Peyer's patch (tissue), 4 donors: ENCODE measurements around the gene MYO1D. TPM values are rescaled to one million over a fixed set of nuclear protein-coding genes. Genes with fewer than 3 reads are reported as not detected.

ENCODE experiments used
- DNase-seq, 3 donors: peaks; one replicate each; pipeline ENCODE4 v3.0.0-alpha.2; 2017 to 2019
- H3K27ac ChIP-seq, 4 donors: fragments of 200-600 bp; sonication (generic); one replicate each; pipeline ENCODE4 v1.5.1; 2016 to 2019
- H3K27me3 ChIP-seq, 2 donors: fragments of 200-600 bp; sonication (generic); one replicate each; pipeline ENCODE4 v1.5.1; 2019
- H3K36me3 ChIP-seq, 3 donors: fragments of 200-600 bp; sonication (generic); one replicate each; pipeline ENCODE4 v1.5.1; 2016 to 2019
- H3K4me1 ChIP-seq, 4 donors: fragments of 200-600 bp; sonication (generic); one replicate each; pipeline ENCODE4 v1.5.1; 2016 to 2019
- H3K4me3 ChIP-seq, 4 donors: fragments of 200-600 bp; sonication (generic); 1 replicate in 3 of 4; 2 replicates in 1 of 4; pipeline ENCODE4 v1.5.1; 2016 to 2019; ENCODE audit warnings: mild to moderate bottlenecking in 1 of 4
- H3K9me3 ChIP-seq, 4 donors: fragments of 200-600 bp; sonication (generic); one replicate each; pipeline ENCODE4 v1.5.1; 2016 to 2019; ENCODE audit warnings: mild to moderate bottlenecking in 1 of 4
- POLR2A ChIP-seq, 2 donors: fragments of 450-650 bp; IDR thresholded peaks; one replicate each; pipeline ENCODE4 v1.5.1; 2017; ENCODE audit warnings: antibody characterized with exemption in 2 of 2, mild to moderate bottlenecking in 2 of 2, moderate library complexity in 2 of 2
- total RNA-seq, 4 donors: library from RNA; depleted of rRNA; stranded (reverse); fragments of >200 nt; gene quantifications; one replicate each; pipeline ENCODE4 v1.1.0, GENCODE V29; 2016
- TF ChIP-seq, protein P1 (sequence below), 6 experiments: fragments of 450-650 bp in 4 of 6; fragments of 200-600 bp in 2 of 6; sonication (generic) in 1 of 6; IDR thresholded peaks; one replicate each; pipeline ENCODE4 v1.5.1; 2017 to 2019; ENCODE audit warnings: antibody characterized with exemption in 6 of 6, mild to moderate bottlenecking in 3 of 6, moderate library complexity in 1 of 6

The MYO1D gene
- total RNA-seq, 4 donors from 2014 or later = 148 to 340 (median 328) TPM

DNA sequence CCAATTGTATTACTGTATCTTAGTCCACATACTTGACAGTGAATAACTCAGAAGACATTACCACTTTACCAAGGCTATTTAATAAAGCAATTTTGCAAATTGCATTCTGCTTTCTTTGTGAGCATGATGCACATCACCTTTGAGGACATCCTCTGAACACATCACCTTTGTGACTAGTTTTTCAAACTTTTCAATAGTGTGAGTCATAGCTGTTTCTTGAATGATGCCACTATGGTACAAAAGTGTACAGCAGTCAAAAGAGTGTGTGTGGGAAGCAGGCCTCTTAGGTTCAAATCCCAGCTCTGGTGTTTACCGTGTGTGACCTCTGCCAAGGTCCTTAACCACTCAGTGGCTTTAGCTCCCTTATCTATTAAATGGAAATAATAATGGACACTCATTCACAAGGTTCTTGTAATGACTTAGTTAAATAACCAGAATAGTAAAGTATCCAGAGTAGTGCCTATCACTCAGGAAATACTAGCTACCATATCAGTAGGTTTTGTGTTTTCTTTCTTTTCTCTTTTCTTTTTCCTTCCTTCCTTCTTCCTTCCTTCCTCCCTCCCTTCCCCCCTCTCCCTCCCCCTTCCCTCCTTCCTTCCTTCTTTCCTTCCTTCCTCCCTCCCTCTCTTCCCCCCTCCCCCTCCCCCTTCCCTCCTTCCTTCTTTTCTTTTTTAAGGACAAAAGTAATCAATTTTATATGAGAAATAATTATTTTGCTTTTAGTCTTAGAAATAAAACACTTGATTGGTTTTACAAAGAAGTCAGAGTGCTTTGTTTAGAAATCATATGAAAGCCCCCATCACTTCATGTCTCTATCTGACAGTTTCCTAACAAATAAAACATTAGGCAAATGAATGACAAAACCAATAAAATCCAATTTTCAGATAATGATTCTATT lies 178.9 kb downstream of the MYO1D start:
- no peak for DNase-seq
- no peak for TF ChIP-seq POLR2A (IDR thresholded peaks at IDR 0.05)
- TF ChIP-seq, protein P1, sequence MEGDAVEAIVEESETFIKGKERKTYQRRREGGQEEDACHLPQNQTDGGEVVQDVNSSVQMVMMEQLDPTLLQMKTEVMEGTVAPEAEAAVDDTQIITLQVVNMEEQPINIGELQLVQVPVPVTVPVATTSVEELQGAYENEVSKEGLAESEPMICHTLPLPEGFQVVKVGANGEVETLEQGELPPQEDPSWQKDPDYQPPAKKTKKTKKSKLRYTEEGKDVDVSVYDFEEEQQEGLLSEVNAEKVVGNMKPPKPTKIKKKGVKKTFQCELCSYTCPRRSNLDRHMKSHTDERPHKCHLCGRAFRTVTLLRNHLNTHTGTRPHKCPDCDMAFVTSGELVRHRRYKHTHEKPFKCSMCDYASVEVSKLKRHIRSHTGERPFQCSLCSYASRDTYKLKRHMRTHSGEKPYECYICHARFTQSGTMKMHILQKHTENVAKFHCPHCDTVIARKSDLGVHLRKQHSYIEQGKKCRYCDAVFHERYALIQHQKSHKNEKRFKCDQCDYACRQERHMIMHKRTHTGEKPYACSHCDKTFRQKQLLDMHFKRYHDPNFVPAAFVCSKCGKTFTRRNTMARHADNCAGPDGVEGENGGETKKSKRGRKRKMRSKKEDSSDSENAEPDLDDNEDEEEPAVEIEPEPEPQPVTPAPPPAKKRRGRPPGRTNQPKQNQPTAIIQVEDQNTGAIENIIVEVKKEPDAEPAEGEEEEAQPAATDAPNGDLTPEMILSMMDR (IDR thresholded peaks at IDR 0.05) = no peak

DNA sequence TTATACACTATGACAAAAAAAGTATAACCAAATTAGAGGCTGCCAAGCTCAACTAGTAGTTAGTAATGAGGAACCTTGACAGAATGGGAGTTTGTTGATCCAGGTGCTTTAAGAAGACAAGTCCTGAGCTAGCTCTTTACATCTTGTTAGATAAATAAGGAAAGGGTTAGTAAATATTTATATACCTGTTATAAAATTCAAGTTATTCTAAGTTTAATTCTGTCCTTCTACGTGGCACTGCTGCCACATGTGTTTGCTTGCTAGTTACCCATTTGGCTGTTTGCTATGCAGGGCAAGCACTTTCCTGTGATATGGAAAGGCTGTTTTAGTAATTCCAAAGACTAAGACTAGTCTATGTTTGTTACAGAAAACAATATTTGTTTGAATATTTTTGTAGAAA lies 180.5 kb downstream of the MYO1D start:
- H3K4me3 ChIP-seq = no peak overlapping the region
- no peaks in the 10 kb centered on the region for H3K36me3 ChIP-seq
- H3K27ac ChIP-seq = no peak overlapping the region
- TF ChIP-seq, protein P1 (IDR thresholded peaks at IDR 0.05) = no peak
- no peak for TF ChIP-seq POLR2A (IDR thresholded peaks at IDR 0.05)
- no peaks in the 10 kb centered on the region for H3K27me3 ChIP-seq
- H3K4me1 ChIP-seq = no peaks in the 10 kb centered on the region
- H3K9me3 ChIP-seq = no peaks in the 10 kb centered on the region
- no peak for DNase-seq

More for the DNA sequence above, 178.9 kb downstream of the MYO1D start:
- H3K4me3 ChIP-seq = no peak overlapping the region
- no peaks in the 10 kb centered on the region for H3K27me3 ChIP-seq
- no peaks in the 10 kb centered on the region for H3K36me3 ChIP-seq
- no peak overlapping the region for H3K27ac ChIP-seq
- H3K4me1 ChIP-seq = no peaks in the 10 kb centered on the region
- H3K9me3 ChIP-seq = no peaks in the 10 kb centered on the region

DNA sequence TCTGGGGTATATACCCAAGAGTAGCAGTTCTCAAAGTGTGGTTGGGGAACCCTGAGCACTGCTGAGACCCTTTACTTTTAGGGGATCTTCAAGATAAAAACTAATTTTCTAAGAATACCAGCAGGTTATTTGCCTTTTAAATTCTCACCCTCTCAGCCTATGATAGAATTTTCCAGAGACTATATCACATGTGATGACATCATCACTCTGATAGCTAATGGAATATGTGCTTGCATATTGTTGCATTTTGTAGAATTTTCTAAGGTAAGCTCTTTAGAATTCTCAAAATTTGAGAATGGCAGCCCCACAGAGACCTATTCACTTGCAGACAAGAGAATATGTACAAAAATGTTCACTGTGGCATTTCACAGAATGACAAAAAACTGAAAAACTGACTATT lies 181.1 kb downstream of the MYO1D start:
- no peak for DNase-seq
- Histone ChIP-seq H3K4me3 (no peak overlapping the region), H3K36me3 (no peaks in the 10 kb centered on the region), H3K4me1 (no peaks in the 10 kb centered on the region), H3K27ac (no peak overlapping the region), H3K9me3 (no peaks in the 10 kb centered on the region), H3K27me3 (no peaks in the 10 kb centered on the region)
- TF ChIP-seq, protein P1 (IDR thresholded peaks at IDR 0.05) = no peak
- TF ChIP-seq POLR2A (IDR thresholded peaks at IDR 0.05) = no peak

DNA sequence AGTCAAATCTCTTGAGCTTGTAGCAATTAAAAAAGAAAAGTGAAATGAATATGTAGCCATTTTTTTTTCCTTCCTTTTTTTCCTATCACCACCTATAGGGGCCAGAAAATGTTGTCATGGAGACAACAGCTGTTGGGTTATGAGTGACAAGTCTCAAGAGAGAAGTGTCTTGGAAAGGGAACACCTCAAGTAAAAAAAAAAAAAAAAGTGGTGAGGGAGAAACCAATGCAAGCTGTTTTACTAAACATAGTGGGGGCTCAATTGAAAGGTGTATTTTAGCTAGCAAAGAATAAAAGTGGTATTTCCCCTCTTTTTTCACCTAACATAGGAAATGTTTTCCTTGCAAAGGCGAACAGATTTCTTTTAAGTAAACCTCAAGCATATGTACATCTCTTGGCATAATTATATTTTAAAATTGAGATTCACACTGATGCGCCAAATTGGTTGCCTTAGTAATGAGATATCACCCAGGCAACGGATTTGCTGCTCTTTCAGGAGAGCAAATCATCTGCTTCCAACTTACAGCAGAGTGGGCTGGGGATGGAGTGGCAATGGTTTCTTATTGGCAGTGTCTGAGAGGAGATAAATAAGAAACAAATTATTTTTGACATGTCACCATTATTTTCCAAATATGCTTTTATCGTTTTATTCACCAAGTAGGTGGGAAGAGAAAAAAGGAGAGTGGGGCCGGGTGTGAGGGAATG lies 183.6 kb downstream of the MYO1D start:
- H3K27ac ChIP-seq = no peak overlapping the region
- no peaks in the 10 kb centered on the region for H3K9me3 ChIP-seq
- DNase-seq = no peak
- H3K27me3 ChIP-seq = no peaks in the 10 kb centered on the region
- H3K4me1 ChIP-seq = no peaks in the 10 kb centered on the region
- TF ChIP-seq POLR2A (IDR thresholded peaks at IDR 0.05) = no peak
- TF ChIP-seq, protein P1 (IDR thresholded peaks at IDR 0.05) = no peak
- no peak overlapping the region for H3K4me3 ChIP-seq
- H3K36me3 ChIP-seq = no peaks in the 10 kb centered on the region

DNA sequence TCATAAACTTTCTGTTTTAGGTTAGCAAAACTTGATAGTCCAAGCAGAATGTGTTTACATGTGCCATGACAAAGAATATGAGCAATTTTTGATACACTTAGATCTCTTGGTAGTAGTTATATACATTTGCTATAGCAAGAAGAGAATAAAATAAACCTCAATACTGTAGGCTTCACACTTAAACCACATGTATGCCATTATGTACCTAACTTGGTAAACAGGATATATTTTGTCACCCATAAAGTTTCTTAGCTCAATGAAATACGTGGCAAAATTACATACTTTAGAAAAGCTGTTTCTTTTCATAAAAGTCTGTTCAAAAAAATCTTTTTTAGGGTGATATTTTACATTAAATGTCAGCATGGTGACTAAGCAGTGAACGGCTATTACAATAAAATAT lies 184.7 kb downstream of the MYO1D start:
- DNase-seq = no peak
- Histone ChIP-seq H3K27ac (no peak overlapping the region), H3K27me3 (no peaks in the 10 kb centered on the region), H3K36me3 (no peaks in the 10 kb centered on the region), H3K9me3 (no peaks in the 10 kb centered on the region), H3K4me1 (no peaks in the 10 kb centered on the region), H3K4me3 (no peak overlapping the region)
- TF ChIP-seq POLR2A (IDR thresholded peaks at IDR 0.05) = no peak
- TF ChIP-seq, protein P1 (IDR thresholded peaks at IDR 0.05) = no peak
